Adrenal gland (tissue), 12 donors: ENCODE results near the gene PRX. TPM values are rescaled to one million over a fixed set of nuclear protein-coding genes. Genes with fewer than 3 reads are reported as not detected.

Experiments used
- DNase-seq, 7 donors: peaks; one replicate each; pipeline ENCODE4 v3.0.0-alpha.2; 2019 to 2020
- H3K27ac ChIP-seq, 5 donors: fragments of 200-600 bp; sonication (generic) in 4 of 5; 1 replicate in 3 of 5; 2 replicates in 2 of 5; pipeline versions ENCODE4 v1.5.1 to v1.8.0; 2016 to 2020; ENCODE audit warnings: mild to moderate bottlenecking in 1 of 5
- H3K27me3 ChIP-seq: fragments of 200-600 bp; 2 replicates; pipeline ENCODE4 v1.8.0; 2021
- H3K36me3 ChIP-seq, 2 donors: fragments of 200-600 bp; replicated peaks in 1 of 2; 1 replicate in 1 of 2; 2 replicates in 1 of 2; pipeline versions ENCODE4 v1.5.1 to v1.8.0; 2018 to 2022
- H3K4me1 ChIP-seq, 2 donors: fragments of 200-600 bp; replicated peaks in 1 of 2; 1 replicate in 1 of 2; 2 replicates in 1 of 2; pipeline versions ENCODE4 v1.5.1 to v1.8.0; 2018 to 2021
- H3K4me3 ChIP-seq, 4 donors: fragments of 200-600 bp; sonication (generic) in 3 of 4; one replicate each; pipeline ENCODE4 v1.5.1; 2016 to 2018
- H3K9me3 ChIP-seq, 3 donors: fragments of 200-600 bp; sonication (generic) in 1 of 3; replicated peaks in 1 of 3; 1 replicate in 2 of 3; 2 replicates in 1 of 3; pipeline versions ENCODE4 v1.5.1 to v1.8.0; 2016 to 2021
- CTCF ChIP-seq, 6 experiments: fragments of 450-650 bp in 4 of 6; fragments of 200-600 bp in 2 of 6; sonication (generic) in 1 of 6; IDR thresholded peaks; 1 replicate in 5 of 6; 2 replicates in 1 of 6; pipeline versions ENCODE4 v1.5.1 to v1.8.0; 2016 to 2021; ENCODE audit warnings: antibody characterized with exemption in 6 of 6, mild to moderate bottlenecking in 2 of 6, moderate library complexity in 1 of 6
- POLR2A ChIP-seq, 2 donors: fragments of 450-650 bp; IDR thresholded peaks; one replicate each; pipeline ENCODE4 v1.6.1; 2017; ENCODE audit warnings: antibody characterized with exemption in 2 of 2, mild to moderate bottlenecking in 2 of 2, moderate library complexity in 1 of 2
- WGBS, 4 donors: extraction: QIAGEN DNeasy Blood & Tissue Kit in 2 of 4; methylation state at CpG; one replicate each; pipeline versions ENCODE4 v1.1.5 to v1.1.7; 2013 to 2017; 5-methylcytosine and 5-hydroxymethylcytosine counted together
- intact Hi-C, 2 donors: fragments of 100-400 bp; cut with DNase I; formaldehyde crosslinking; loops; one replicate each; pipeline versions ENCODE4 v1.14.1 to v1.15.0; 2022 to 2023
- polyA plus RNA-seq, 3 donors: library from polyadenylated mRNA; stranded (reverse); fragments of 200-250 nt in 2 of 3; fragments of 350-450 nt in 1 of 3; fragmentation: Illumina TruSeq in 1 of 3; extraction: RNeasy Lipid Tissue Mini Kit (QIAGEN cat#74804) in 1 of 3; gene quantifications; one replicate each; pipeline ENCODE4 v1.2.3, GENCODE V29; 2013 to 2014
- total RNA-seq, 9 donors: library from RNA; depleted of rRNA in 4 of 9; stranded (reverse); fragments of >200 nt in 4 of 9; fragments of 120-200 nt in 1 of 9; fragmentation: NEBNext Ultra II Directional in 1 of 9; extraction: Animal tissue kit (Norgen Biotek cat#: 25700) in 1 of 9; gene quantifications; one replicate each; pipeline versions ENCODE4 v1.1.0 to v1.2.4, GENCODE V29; 2013 to 2023
- donor health status: healthy with polysubstance abuse.
- donor health status: Bipolar disorder and iron deficiency.
- donor health status: DM: yes; HTN: yes; CAD: no.
- donor health status: DM: no; HTN: no; CAD: no.
- donor health status: DM: no; HTN: no; CAD: no.
- donor health status: DM: yes; HTN: yes; CAD: no.

The PRX gene
- total and polyA plus RNA-seq, 12 donors: 3.2 to 12.8 (median 7.7) TPM

GRCh38 chr19:40378509-40378908 lies 34.7 kb downstream of the PRX start:
- no peak for TF ChIP-seq POLR2A (IDR thresholded peaks at IDR 0.05)
- Histone ChIP-seq H3K36me3 (peaks cover 0 to 47% of the 10 kb centered on the region in 2 donors), H3K9me3 (no peaks in the 10 kb centered on the region), H3K27me3 (no peaks in the 10 kb centered on the region), H3K4me1 (no peaks in the 10 kb centered on the region), H3K4me3 (no peak overlapping the region), H3K27ac (no peak overlapping the region)
- WGBS, 4 donors: 88 to 100% (median 91%) methylated on average over 1 to 2 of the region's 2 CpGs; no CpG with 5 or more reads in 1 of the 4 donors
- intact Hi-C loops: loop anchor here in 1 of 2 donors (10.0 kb wide), 1 partner anchor 74 kb away; no protein-coding TSS in a partner anchor
- DNase-seq: peak in 1 of 7 donors; percentile 19

GRCh38 chr19:40377876-40378385 lies 35.2 kb downstream of the PRX start:
- Histone ChIP-seq H3K4me3 (no peak overlapping the region), H3K36me3 (peaks cover 0 to 53% of the 10 kb centered on the region in 2 donors), H3K4me1 (no peaks in the 10 kb centered on the region), H3K27ac (no peak overlapping the region), H3K9me3 (no peaks in the 10 kb centered on the region), H3K27me3 (no peaks in the 10 kb centered on the region)
- TF ChIP-seq POLR2A (IDR thresholded peaks at IDR 0.05) (no peak), CTCF (IDR thresholded peaks at IDR 0.05) (no peak)
- intact Hi-C loops: loop anchor here in 1 of 2 donors (10.0 kb wide), 1 partner anchor 73 kb away; no protein-coding TSS in a partner anchor
- DNase-seq: peak in 1 of 7 donors; percentile 17
- 80 to 92% (median 84%) methylated on average over 9 to 25 of the region's 25 CpGs for WGBS, 4 donors

- intact Hi-C loops: loop anchor here in 1 of 2 donors (10.0 kb wide), 1 partner anchor 72 kb away; no protein-coding TSS in a partner anchor
- Histone ChIP-seq H3K36me3 (peaks cover 0 to 69% of the 10 kb centered on the region in 2 donors), H3K4me1 (no peaks in the 10 kb centered on the region), H3K9me3 (no peaks in the 10 kb centered on the region), H3K27me3 (no peaks in the 10 kb centered on the region), H3K4me3 (no peak overlapping the region), H3K27ac (no peak overlapping the region)
- DNase-seq: peak in 1 of 7 donors; percentile 17
- no peak for TF ChIP-seq CTCF (IDR thresholded peaks at IDR 0.05)
- no peak for TF ChIP-seq POLR2A (IDR thresholded peaks at IDR 0.05)
- 87 to 95% (median 89%) methylated on average over 5 to 17 of the region's 17 CpGs for WGBS, 4 donors
Observed at GRCh38 chr19:40376286-40376862, 36.8 kb downstream of the PRX start.

GRCh38 chr19:40374084-40374483 lies 39.1 kb downstream of the PRX start:
- Histone ChIP-seq H3K36me3 (peaks cover 0 to 90% of the 10 kb centered on the region in 2 donors), H3K4me1 (no peaks in the 10 kb centered on the region), H3K4me3 (no peak overlapping the region), H3K27ac (no peak overlapping the region), H3K9me3 (no peaks in the 10 kb centered on the region), H3K27me3 (no peaks in the 10 kb centered on the region)
- intact Hi-C loops: loop anchor here in 1 of 2 donors (10.0 kb wide), 1 partner anchor 69 kb away; no protein-coding TSS in a partner anchor
- peak in 1 of 7 donors; percentile 15 for DNase-seq
- 90 to 97% (median 94%) methylated on average over 6 to 7 of the region's 7 CpGs for WGBS, 4 donors
- TF ChIP-seq CTCF (IDR thresholded peaks at IDR 0.05): no peak
- TF ChIP-seq POLR2A (IDR thresholded peaks at IDR 0.05): no peak
